ENCODE data around the gene RBM15B. TPM values are rescaled to one million over a fixed set of nuclear protein-coding genes. Genes with fewer than 3 reads are reported as not detected.

The RBM15B gene
- total and polyA plus RNA-seq, 9 of the 15 experiments (the other 6 are each of a cell fraction or from before 2014, with no cell fraction given), result 1.8 to 21.0 (median 10.5) TPM

GRCh38 chr3:51374456-51374855 is 16.6 kb upstream of the RBM15B start:
- Histone ChIP-seq H3K9me3 (replicated peaks; ENCODE audit: control insufficient read depth, insufficient read depth, low read depth, low read length) (no peaks in the 10 kb centered on the region), H4K20me1 (replicated peaks; ENCODE audit: control insufficient read depth, insufficient read depth, low read length) (no peaks in the 10 kb centered on the region), H3K27ac (ENCODE audit: extremely low read depth, low read depth, low read length) (no peak overlapping the region), H3K4me2 (ENCODE audit: insufficient read depth, low read length) (no peak overlapping the region), H3K27me3 (ENCODE audit: control insufficient read depth in 2 of 2, insufficient read depth in 2 of 2, low read length in 2 of 2) (peaks cover 13 to 57% of the 10 kb centered on the region in 2 experiments), H3K4me3 (no peak overlapping the region), H3K9ac (ENCODE audit: insufficient read depth in 1 of 2, low read depth in 2 of 2, low read length in 2 of 2) (no peak overlapping the region), H3K9me1 (ENCODE audit: control insufficient read depth, insufficient read depth, low read length) (no peaks in the 10 kb centered on the region), H3K4me1 (replicated peaks in 1 of 2; ENCODE audit: control insufficient read depth in 2 of 2, insufficient read depth in 2 of 2, low read length in 2 of 2) (no peaks in the 10 kb centered on the region; a peak in 2 of 5 replicates), H3K36me3 (ENCODE audit: control insufficient read depth, insufficient read depth, low read length) (no peaks in the 10 kb centered on the region), H3K79me2 (ENCODE audit: control insufficient read depth, insufficient read depth, low read length) (no peaks in the 10 kb centered on the region), H2AFZ (ENCODE audit: low read depth, low read length) (no peak overlapping the region)
- intact Hi-C loops (cut with micrococcal nuclease), result loop anchor here (5.0 to 10.0 kb wide), 2 partner anchors 272 to 700 kb away; partner anchors contain the start of gene DOCK3
- DNase-seq (ENCODE audit: extremely low read depth in 1 of 4, low spot score in 3 of 4) (no peak), FAIRE-seq (no peak), ATAC-seq (no peak)
- BruUV-seq (replicated peaks), result no TSS peak
- no peak for TF ChIP-seq MCM3 (IDR thresholded peaks at IDR 0.05)
- no peak for TF ChIP-seq ZFP36 (IDR thresholded peaks at IDR 0.05; ENCODE audit: low read depth, low read length, partially characterized antibody)
- no peak for TF ChIP-seq YBX1 (IDR thresholded peaks at IDR 0.05)
- no peak for TF ChIP-seq FUS (optimal IDR thresholded peaks at IDR 0.05; ENCODE audit: low read depth, low read length)
- no peak for TF ChIP-seq SMAD2 (IDR thresholded peaks at IDR 0.05; ENCODE audit: low read depth, low read length)
- TF ChIP-seq ZNF23 (CRISPR knock-in tag; IDR thresholded peaks at IDR 0.05), result no peak
- no peak for TF ChIP-seq CTCF (IDR thresholded peaks at IDR 0.05 in 2 of 3, conservative IDR thresholded peaks at IDR 0.05 in 1 of 3; ENCODE audit: insufficient read depth in 2 of 3, low read depth in 1 of 3, low read length in 3 of 3)
- TF ChIP-seq NFXL1 (CRISPR knock-in tag; IDR thresholded peaks at IDR 0.05), result no peak
- no peak for TF ChIP-seq ATF4 (CRISPR knock-in tag; IDR thresholded peaks at IDR 0.05)
- in situ Hi-C loops (cut with MboI), result loop anchor here (10.0 kb wide), 1 partner anchor 270 kb away; no protein-coding TSS in a partner anchor
- POLR2A ChIA-PET, result no interaction called here
- 0% methylated on average over 11 of the region's 11 CpGs for WGBS (ENCODE audit: insufficient coverage, low coverage, missing lambda C conversion rate)
- CTCF ChIA-PET (ENCODE audit: low intra/inter-chr PET ratio), result no interaction called here

All from K562 (cell line).